Measurements from ENCODE around the gene SSH2. TPM values are rescaled to one million over a fixed set of nuclear protein-coding genes. Genes with fewer than 3 reads are reported as not detected.

SSH2 gene
- 30.3 and 45.1 TPM in 2 replicates for total RNA-seq (2021)
- Bru-seq, nascent RNA: percentile 84 among the genes with signal in this experiment
- BruChase-seq, experiment 1, labeled RNA remaining after a 2-hour chase: percentile 82 among the genes with signal in this experiment
- BruChase-seq, experiment 2, labeled RNA remaining after a 6-hour chase: percentile 67 among the genes with signal in this experiment
- long read RNA-seq, transcript SSH2-211 (2 exons, 570 nt): major isoform, 15 of 19 reads
- long read RNA-seq, partial matches to known transcripts: 0 of 19 reads
- long read RNA-seq, other reads (novel, unspliced or antisense): 3 of 19 reads

- no peaks in the 10 kb centered on the region for H3K36me3 ChIP-seq (ENCODE audit: low read depth)
- TF ChIP-seq CTCF (conservative IDR thresholded peaks at IDR 0.05) (no peak), EZH2 (IDR thresholded peaks at IDR 0.05; ENCODE audit: low read depth) (no peak)
- H3K27ac ChIP-seq: peak within 1 kb of the TSS; percentile 62
- CTCF ChIA-PET: interaction anchor here (0.6 to 3.2 kb wide), 8 partner anchors 10 to 290 kb away, joined by 3 to 30 read pairs (median 7); no protein-coding TSS in a partner anchor
- no peaks in the 10 kb centered on the region for H3K9me2 ChIP-seq (ENCODE audit: insufficient read depth)
- DNase-seq: peak; percentile 75 to 86
- peaks cover 20% of the 10 kb centered on the region; the same call in 1 of the 2 replicates for H3F3A ChIP-seq (ENCODE audit: insufficient read depth, low read depth)
- POLR2A ChIA-PET (ENCODE audit: unreplicated experiment): interaction anchor here (0.5 to 1.4 kb wide), 8 partner anchors 10 to 679 kb away, joined by 3 to 36 read pairs (median 3); no protein-coding TSS in a partner anchor
- H3K4me2 ChIP-seq: peak within 1 kb of the TSS; percentile 95
- H3K79me2 ChIP-seq (ENCODE audit: low read depth): peaks cover 49% of the 10 kb centered on the region
- peak within 1 kb of the TSS; percentile 73 for H3K4me3 ChIP-seq
- H4K20me1 ChIP-seq (ENCODE audit: insufficient read depth): 0 out of 2 replicates have a peak, but pooled peaks cover 3% of the 10 kb centered on the region
- intact Hi-C loops (cut with micrococcal nuclease; ENCODE audit: unreplicated experiment): no loop called here
- no TSS peak for BruUV-seq (replicated peaks)
- H3K9me3 ChIP-seq (ENCODE audit: insufficient read depth, low read depth): no peaks in the 10 kb centered on the region
- no peaks in the 10 kb centered on the region for H3K27me3 ChIP-seq (ENCODE audit: insufficient read depth, low read depth)
- peaks cover 32% of the 10 kb centered on the region for H3K4me1 ChIP-seq (replicated peaks; ENCODE audit: insufficient read depth)
- H2AFZ ChIP-seq: peak within 1 kb of the TSS; percentile 85
Observed at GRCh38 chr17:29929533-29930408, at the start of gene SSH2. TSS of gene SSH2 (minus strand) at chr17:29930228. CDS start at chr17:29930000, 228 bp downstream.

- H3F3A ChIP-seq (ENCODE audit: insufficient read depth, low read depth): no peaks in the 10 kb centered on the region; the same call in 1 of the 2 replicates
- no peak overlapping the region for H2AFZ ChIP-seq
- POLR2A ChIA-PET (ENCODE audit: unreplicated experiment): no interaction called here
- CTCF ChIA-PET: interaction anchor here (0.7 kb wide), 1 partner anchor 259 kb away, joined by 4 read pairs; no protein-coding TSS in a partner anchor
- H4K20me1 ChIP-seq (ENCODE audit: insufficient read depth): no peaks in the 10 kb centered on the region
- H3K4me2 ChIP-seq: no peak overlapping the region
- no peaks in the 10 kb centered on the region for H3K79me2 ChIP-seq (ENCODE audit: low read depth)
- BruUV-seq (replicated peaks): no TSS peak
- no peaks in the 10 kb centered on the region for H3K36me3 ChIP-seq (ENCODE audit: low read depth)
- TF ChIP-seq EZH2 (IDR thresholded peaks at IDR 0.05; ENCODE audit: low read depth): no peak
- TF ChIP-seq CTCF (conservative IDR thresholded peaks at IDR 0.05): no peak
- H3K4me1 ChIP-seq (replicated peaks; ENCODE audit: insufficient read depth): no peaks in the 10 kb centered on the region
- no peak for DNase-seq
- intact Hi-C loops (cut with micrococcal nuclease; ENCODE audit: unreplicated experiment): no loop called here
- no peaks in the 10 kb centered on the region for H3K9me2 ChIP-seq (ENCODE audit: insufficient read depth)
- no peak overlapping the region for H3K4me3 ChIP-seq
- H3K9me3 ChIP-seq (ENCODE audit: insufficient read depth, low read depth): no peaks in the 10 kb centered on the region
- no peak overlapping the region for H3K27ac ChIP-seq
- H3K27me3 ChIP-seq (ENCODE audit: insufficient read depth, low read depth): no peaks in the 10 kb centered on the region
Observed at GRCh38 chr17:29977836-29978235, 47.8 kb upstream of the SSH2 start.

- H3K4me3 ChIP-seq: no peak overlapping the region
- no peaks in the 10 kb centered on the region for H3K9me3 ChIP-seq (ENCODE audit: insufficient read depth, low read depth)
- H3K36me3 ChIP-seq (ENCODE audit: low read depth): no peaks in the 10 kb centered on the region
- H3K79me2 ChIP-seq (ENCODE audit: low read depth): no peaks in the 10 kb centered on the region
- H3K27ac ChIP-seq: no peak overlapping the region
- BruUV-seq (replicated peaks): no TSS peak
- H3F3A ChIP-seq (ENCODE audit: insufficient read depth, low read depth): no peaks in the 10 kb centered on the region; the same call in 1 of the 2 replicates
- no peaks in the 10 kb centered on the region for H4K20me1 ChIP-seq (ENCODE audit: insufficient read depth)
- no peaks in the 10 kb centered on the region for H3K9me2 ChIP-seq (ENCODE audit: insufficient read depth)
- TF ChIP-seq CTCF (conservative IDR thresholded peaks at IDR 0.05) (no peak), EZH2 (IDR thresholded peaks at IDR 0.05; ENCODE audit: low read depth) (no peak)
- H2AFZ ChIP-seq: no peak overlapping the region
- POLR2A ChIA-PET (ENCODE audit: unreplicated experiment): no interaction called here
- CTCF ChIA-PET: no interaction called here
- DNase-seq: no peak
- no peaks in the 10 kb centered on the region for H3K27me3 ChIP-seq (ENCODE audit: insufficient read depth, low read depth)
- no peak overlapping the region for H3K4me2 ChIP-seq
- no peaks in the 10 kb centered on the region for H3K4me1 ChIP-seq (replicated peaks; ENCODE audit: insufficient read depth)
- intact Hi-C loops (cut with micrococcal nuclease; ENCODE audit: unreplicated experiment): no loop called here
Observed at GRCh38 chr17:29973005-29973404, 43.0 kb upstream of the SSH2 start.
